Hepatocyte (in vitro differentiated cells): Measurements from ENCODE around the gene TNFRSF1B. TPM values are rescaled to one million over a fixed set of nuclear protein-coding genes. Genes with fewer than 3 reads are reported as not detected.

Experiments
- DNase-seq: peaks from one replicate; pipeline ENCODE4 v3.0.0-alpha.2; 2016; ENCODE audit warnings: low spot score
- H2AFZ ChIP-seq: fragments of 200-600 bp; sonication (generic); 2 replicates; pipeline ENCODE4 v1.6.0; 2016; ENCODE audit warnings: antibody characterized with exemption, mild to moderate bottlenecking
- H3K27ac ChIP-seq: fragments of 200-600 bp; sonication (generic); 2 replicates; pipeline ENCODE4 v1.5.1; 2016; ENCODE audit warnings: mild to moderate bottlenecking
- H3K27me3 ChIP-seq: fragments of 200-600 bp; sonication (generic); 2 replicates; pipeline ENCODE4 v1.6.1; 2016
- H3K36me3 ChIP-seq: fragments of 200-600 bp; sonication (generic); replicated peaks from 2 replicates; pipeline ENCODE4 v1.5.1; 2016; ENCODE audit warnings: low read depth; ENCODE audit not compliant: insufficient read depth
- H3K4me1 ChIP-seq: fragments of 200-600 bp; sonication (generic); 2 replicates; pipeline ENCODE4 v1.5.1; 2016; ENCODE audit warnings: mild to moderate bottlenecking, moderate library complexity; ENCODE audit not compliant: insufficient read depth
- H3K4me2 ChIP-seq: fragments of 200-600 bp; sonication (generic); 2 replicates; pipeline ENCODE4 v1.6.0; 2016
- H3K4me3 ChIP-seq: fragments of 200-600 bp; sonication (generic); 2 replicates; pipeline ENCODE4 v1.5.1; 2016; ENCODE audit warnings: mild to moderate bottlenecking
- H3K79me2 ChIP-seq: fragments of 200-600 bp; sonication (generic); 2 replicates; pipeline ENCODE4 v1.6.0; 2017; ENCODE audit warnings: mild to moderate bottlenecking
- H3K9me2 ChIP-seq: fragments of 200-600 bp; sonication (generic); replicated peaks from 2 replicates; pipeline ENCODE4 v1.6.0; 2017; ENCODE audit warnings: mild to moderate bottlenecking; ENCODE audit not compliant: insufficient read depth
- H3K9me3 ChIP-seq: fragments of 200-600 bp; sonication (generic); 2 replicates; pipeline ENCODE4 v1.5.1; 2016; ENCODE audit warnings: low read depth, mild to moderate bottlenecking
- H4K20me1 ChIP-seq: fragments of 200-600 bp; sonication (generic); 2 replicates; pipeline ENCODE4 v1.6.0; 2016; ENCODE audit warnings: mild to moderate bottlenecking; ENCODE audit not compliant: insufficient read depth, poor library complexity, severe bottlenecking
- CTCF ChIP-seq: fragments of 200-600 bp; sonication (generic); IDR thresholded peaks from 2 replicates; pipeline ENCODE4 v1.5.1; 2016; ENCODE audit warnings: antibody characterized with exemption, mild to moderate bottlenecking; ENCODE audit not compliant: poor library complexity
- EZH2 ChIP-seq: fragments of 200-600 bp; sonication (generic); IDR thresholded peaks from 2 replicates; pipeline ENCODE4 v1.6.1; 2016; ENCODE audit warnings: antibody characterized with exemption, mild to moderate bottlenecking, borderline replicate concordance
- EZH2phosphoT487 ChIP-seq: fragments of 200-600 bp; sonication (generic); IDR thresholded peaks from one replicate; pipeline ENCODE4 v1.6.1; 2018; ENCODE audit warnings: antibody characterized with exemption, mild to moderate bottlenecking, low read depth, moderate library complexity; ENCODE audit not compliant: unreplicated experiment, severe bottlenecking
- WGBS: methylation state at CpG from one replicate; pipeline ENCODE4 v1.1.6; 2016; ENCODE audit warnings: low lambda C conversion rate; ENCODE audit errors: missing lambda C conversion rate; 5-methylcytosine and 5-hydroxymethylcytosine counted together
- polyA plus RNA-seq: library from polyadenylated mRNA; unstranded; fragments of >200 nt; fragmentation: Nextera tagmentation; extraction: Ambion mirVana; gene quantifications from 2 replicates; pipeline ENCODE4 v1.2.1, GENCODE V29; 2016
- total RNA-seq: library from RNA; depleted of rRNA; stranded (reverse); fragments of >200 nt; gene quantifications from 2 replicates; pipeline ENCODE4 v1.2.3, GENCODE V29; 2014

TNFRSF1B gene
- total and polyA plus RNA-seq, 2 experiments from 2014 or later = 4.3 to 13.4 TPM

GRCh38 chr1:12188657-12189327 lies 22.0 kb downstream of the TNFRSF1B start:
- no peak for TF ChIP-seq EZH2phosphoT487
- TF ChIP-seq CTCF = no peak
- TF ChIP-seq EZH2 = no peak
- 82% methylated on average over 12 of the region's 13 CpGs for WGBS
- Histone ChIP-seq H3K27ac (no peak overlapping the region), H3K79me2 (no peaks in the 10 kb centered on the region), H3K27me3 (no peaks in the 10 kb centered on the region), H3K4me1 (peaks cover 18% of the 10 kb centered on the region), H2AFZ (no peak overlapping the region), H3K9me3 (no peaks in the 10 kb centered on the region), H3K4me3 (no peak overlapping the region), H3K36me3 (no peaks in the 10 kb centered on the region), H3K9me2 (no peaks in the 10 kb centered on the region), H3K4me2 (no peak overlapping the region), H4K20me1 (no peaks in the 10 kb centered on the region)
- no peak for DNase-seq

DNA sequence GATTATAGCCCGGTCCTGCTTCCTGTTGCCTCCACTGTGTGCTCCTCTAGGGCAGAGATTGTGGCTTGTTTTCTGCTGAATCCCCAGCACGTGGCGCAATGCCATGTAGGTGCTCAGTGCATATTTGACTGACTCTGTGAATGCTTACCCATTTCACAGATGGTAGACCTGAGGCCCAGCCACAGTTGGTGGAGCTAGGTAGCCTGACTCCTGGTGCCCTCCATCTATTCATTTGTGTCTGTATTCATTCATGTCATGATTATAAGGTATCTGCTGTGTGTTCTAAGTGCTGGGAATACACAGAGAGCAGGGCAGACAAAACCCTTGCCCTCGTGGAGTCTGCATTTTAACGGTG lies 22.5 kb downstream of the TNFRSF1B start:
- Histone ChIP-seq H3K79me2 (no peaks in the 10 kb centered on the region), H3K27ac (no peak overlapping the region)

GRCh38 chr1:12191242-12192032 lies 24.6 kb downstream of the TNFRSF1B start:
- no peak overlapping the region for H3K4me2 ChIP-seq
- H2AFZ ChIP-seq = no peak overlapping the region
- no peak overlapping the region for H3K4me3 ChIP-seq
- H3K27ac ChIP-seq = no peak overlapping the region
- no peaks in the 10 kb centered on the region for H4K20me1 ChIP-seq
- H3K79me2 ChIP-seq = no peaks in the 10 kb centered on the region
- H3K9me3 ChIP-seq = no peaks in the 10 kb centered on the region
- no peak for DNase-seq
- no peaks in the 10 kb centered on the region for H3K4me1 ChIP-seq
- no peaks in the 10 kb centered on the region for H3K27me3 ChIP-seq
- TF ChIP-seq EZH2 (no peak), EZH2phosphoT487 (no peak), CTCF (no peak)
- 92% methylated on average over 37 of the region's 58 CpGs for WGBS
- H3K36me3 ChIP-seq = no peaks in the 10 kb centered on the region
- no peaks in the 10 kb centered on the region for H3K9me2 ChIP-seq

More for the DNA sequence above, 22.5 kb downstream of the TNFRSF1B start:
- no peak overlapping the region for H3K4me2 ChIP-seq
- no peaks in the 10 kb centered on the region for H4K20me1 ChIP-seq
- TF ChIP-seq EZH2phosphoT487 (no peak), CTCF (no peak), EZH2 (no peak)
- no peak overlapping the region for H2AFZ ChIP-seq
- no peak overlapping the region for H3K4me3 ChIP-seq
- H3K27me3 ChIP-seq = no peaks in the 10 kb centered on the region
- DNase-seq = no peak
- WGBS = 68% methylated on average over 5 of the region's 5 CpGs
- H3K9me2 ChIP-seq = no peaks in the 10 kb centered on the region
- H3K4me1 ChIP-seq = peaks cover 13% of the 10 kb centered on the region
- H3K9me3 ChIP-seq = no peaks in the 10 kb centered on the region
- H3K36me3 ChIP-seq = no peaks in the 10 kb centered on the region
